Measurements from ENCODE around the gene ATP10A. TPM values are rescaled to one million over a fixed set of nuclear protein-coding genes. Genes with fewer than 3 reads are reported as not detected.

Gene ATP10A
- total RNA-seq, 1 experiment from 2014 or later, result 3.9 TPM

GRCh38 chr15:25825207-25825606 lies 37.9 kb downstream of the ATP10A start:
- Mint-ChIP-seq H3K27ac (no peak overlapping the region), H3K4me3 (no peak overlapping the region), H3K36me3 (ENCODE audit: insufficient read depth in 1 of 3, low read depth in 3 of 3) (peaks cover 0 to 1% (median 0%) of the 10 kb centered on the region in 3 experiments; a peak in 2 of 7 replicates), H3K4me1 (peaks cover 9 to 12% of the 10 kb centered on the region in 2 experiments; a peak in 3 of 4 replicates), H3K27me3 (ENCODE audit: low read depth) (no peaks in the 10 kb centered on the region), H3K9me3 (0 out of 5 replicates have a peak, but pooled peaks cover 0 to 3% of the 10 kb centered on the region in 2 experiments)
- Histone ChIP-seq H3K4me1 (ENCODE audit: insufficient read depth, low read length) (no peaks in the 10 kb centered on the region; the same call in 1 of the 2 replicates), H4K5ac (ENCODE audit: insufficient read length, low read depth, low read length) (no peak overlapping the region), H2BK120ac (ENCODE audit: low read depth, low read length, poor library complexity, severe bottlenecking) (no peak overlapping the region), H3K9me3 (ENCODE audit: control insufficient read depth, low read depth, low read length) (no peaks in the 10 kb centered on the region), H4K8ac (replicated peaks; ENCODE audit: insufficient read length, low read depth, low read length) (no peak overlapping the region), H3K4me2 (ENCODE audit: insufficient read depth, insufficient read length, low read length) (no peak overlapping the region), H3K27me3 (ENCODE audit: insufficient read depth, low read length) (no peaks in the 10 kb centered on the region), H3K79me2 (ENCODE audit: insufficient read depth, low read length) (no peaks in the 10 kb centered on the region), H3K14ac (ENCODE audit: insufficient read depth, low read length) (no peak overlapping the region), H4K91ac (ENCODE audit: insufficient read length, low read depth, low read length) (no peak overlapping the region), H3K4ac (ENCODE audit: low read depth, low read length) (no peak overlapping the region), H3K23ac (ENCODE audit: insufficient read length, low read depth, low read length) (no peak overlapping the region), H2BK15ac (ENCODE audit: low read depth, low read length) (no peak overlapping the region), H3K27ac (ENCODE audit: insufficient read length, low read depth, low read length) (no peak overlapping the region), H2BK12ac (ENCODE audit: insufficient read length, low read depth, low read length) (no peak overlapping the region), H2BK20ac (ENCODE audit: low read depth, low read length, poor library complexity, severe bottlenecking) (no peak overlapping the region), H3K56ac (ENCODE audit: insufficient read length, low read depth, low read length) (no peak overlapping the region), H3K18ac (ENCODE audit: insufficient read length, low read depth, low read length) (no peak overlapping the region), H2AFZ (ENCODE audit: low read length) (no peak overlapping the region), H3K23me2 (ENCODE audit: insufficient read length, low read depth, low read length, poor library complexity, severe bottlenecking) (no peaks in the 10 kb centered on the region), H3K79me1 (ENCODE audit: insufficient read depth, low read depth, low read length, poor library complexity, severe bottlenecking) (no peaks in the 10 kb centered on the region), H2BK5ac (ENCODE audit: insufficient read length, low read length) (no peak overlapping the region), H3K9ac (ENCODE audit: extremely low read depth, insufficient read length, low read length) (no peak overlapping the region), H3T11ph (ENCODE audit: low read length) (no peak overlapping the region), H4K20me1 (ENCODE audit: control insufficient read depth, insufficient read depth, insufficient read length) (no peaks in the 10 kb centered on the region), H2AK5ac (ENCODE audit: insufficient read length, low read length) (no peak overlapping the region)
- TF ChIP-seq, protein P1, sequence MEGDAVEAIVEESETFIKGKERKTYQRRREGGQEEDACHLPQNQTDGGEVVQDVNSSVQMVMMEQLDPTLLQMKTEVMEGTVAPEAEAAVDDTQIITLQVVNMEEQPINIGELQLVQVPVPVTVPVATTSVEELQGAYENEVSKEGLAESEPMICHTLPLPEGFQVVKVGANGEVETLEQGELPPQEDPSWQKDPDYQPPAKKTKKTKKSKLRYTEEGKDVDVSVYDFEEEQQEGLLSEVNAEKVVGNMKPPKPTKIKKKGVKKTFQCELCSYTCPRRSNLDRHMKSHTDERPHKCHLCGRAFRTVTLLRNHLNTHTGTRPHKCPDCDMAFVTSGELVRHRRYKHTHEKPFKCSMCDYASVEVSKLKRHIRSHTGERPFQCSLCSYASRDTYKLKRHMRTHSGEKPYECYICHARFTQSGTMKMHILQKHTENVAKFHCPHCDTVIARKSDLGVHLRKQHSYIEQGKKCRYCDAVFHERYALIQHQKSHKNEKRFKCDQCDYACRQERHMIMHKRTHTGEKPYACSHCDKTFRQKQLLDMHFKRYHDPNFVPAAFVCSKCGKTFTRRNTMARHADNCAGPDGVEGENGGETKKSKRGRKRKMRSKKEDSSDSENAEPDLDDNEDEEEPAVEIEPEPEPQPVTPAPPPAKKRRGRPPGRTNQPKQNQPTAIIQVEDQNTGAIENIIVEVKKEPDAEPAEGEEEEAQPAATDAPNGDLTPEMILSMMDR (conservative IDR thresholded peaks at IDR 0.05), result no peak
- DNase-seq, result no peak
